K562 (cell line): ENCODE measurements around the gene CLHC1. TPM values are rescaled to one million over a fixed set of nuclear protein-coding genes. Genes with fewer than 3 reads are reported as not detected.

Source experiments
- ARID1B ChIP-seq: fragments of 450-650 bp; IDR thresholded peaks from 2 replicates; pipeline ENCODE4 v1.6.1; 2016; ENCODE audit warnings: antibody characterized with exemption, mild to moderate bottlenecking, inconsistent platforms
- MGA ChIP-seq: fragments of 450-650 bp; IDR thresholded peaks from 2 replicates; pipeline ENCODE4 v1.6.1; 2016; ENCODE audit warnings: mild to moderate bottlenecking, moderate library complexity
- MXD1 ChIP-seq: fragments of 250-450 bp; sonication (Bioruptor Pico); IDR thresholded peaks from 2 replicates; pipeline ENCODE4 v1.8.0; 2021; ENCODE audit warnings: borderline replicate concordance, mild to moderate bottlenecking, moderate library complexity; ENCODE audit not compliant: poor library complexity, severe bottlenecking
- SNAPC5 ChIP-seq: fragments of 250-450 bp; sonication (Bioruptor Pico); IDR thresholded peaks from 2 replicates; pipeline ENCODE4 v1.8.0; 2021; ENCODE audit warnings: moderate library complexity, mild to moderate bottlenecking, inconsistent platforms
- ZBTB11 ChIP-seq, 3 experiments: fragments of 200-800 bp in 1 of 3; fragments of 250-450 bp in 1 of 3; fragments of 450-650 bp in 1 of 3; sonication (Bioruptor Pico) in 1 of 3; sonication (Bioruptor generic) in 1 of 3; formaldehyde crosslinking in 1 of 3; IDR thresholded peaks; 2 replicates each; pipeline versions ENCODE4 v1.6.1 to v1.8.0; 2016 to 2022; ENCODE audit warnings: mild to moderate bottlenecking in 2 of 3, missing genetic modification characterization in 2 of 3, missing compliant biosample characterization in 1 of 3, moderate library complexity in 1 of 3
- ZBTB12 ChIP-seq: fragments of 250-450 bp; sonication (Bioruptor Pico); IDR thresholded peaks from 2 replicates; pipeline ENCODE4 v1.4.0; 2020
- ZNF232 ChIP-seq: sonication (generic); formaldehyde crosslinking; IDR thresholded peaks from 2 replicates; pipeline ENCODE4 v1.8.0; 2022; ENCODE audit warnings: mild to moderate bottlenecking, missing genetic modification reagents
- ZNF778 ChIP-seq: fragments of 450-650 bp; formaldehyde crosslinking; IDR thresholded peaks from 2 replicates; pipeline ENCODE4 v1.4.0; 2020; ENCODE audit warnings: mild to moderate bottlenecking, moderate library complexity
- polyA plus RNA-seq, 8 experiments: library from polyadenylated mRNA; depleted of rRNA in 4 of 8; stranded (reverse) in 5 of 8; unstranded in 3 of 8; fragments of >200 nt; fragmentation: Nextera tagmentation in 2 of 8; fragmentation: Illumina TruSeq in 1 of 8; extraction: Ambion mirVana in 2 of 8; extraction: Trizol in 1 of 8; gene quantifications; 2 replicates each; pipeline versions ENCODE4 v1.2.1 to v1.2.3, GENCODE V29; 2011 to 2014; ENCODE audit warnings: inconsistent platforms in 1 of 8, missing spikeins in 1 of 8
- total RNA-seq, 7 experiments: library from RNA; depleted of rRNA in 6 of 7; stranded (reverse); fragments of >200 nt in 6 of 7; fragmentation: Illumina TruSeq in 2 of 7; extraction: Trizol in 2 of 7; gene quantifications; 2 replicates each; pipeline versions ENCODE4 v1.2.1 to v1.2.3, GENCODE V29; 2011 to 2021; ENCODE audit warnings: low replicate concordance in 1 of 7

CLHC1 gene
- total and polyA plus RNA-seq, 9 of the 15 experiments (the other 6 are each of a cell fraction or from before 2014, with no cell fraction given) = 3.7 to 14.3 (median 8.6) TPM

GRCh38 chr2:55140316-55141219 is 91.5 kb downstream of the CLHC1 start (continued):
- TF ChIP-seq MGA (peak; percentile 50; the same call in 1 of the 2 replicates), MXD1 (CRISPR knock-in tag) (peak; percentile 21), ZBTB11 (CRISPR knock-in tag; IDR thresholded peaks at IDR 0.05) (peak in 1 of 3 experiments; percentile 82; a peak in 2 of 6 replicates), ZNF778 (CRISPR knock-in tag) (no peak), ZBTB12 (CRISPR knock-in tag) (no peak), ZNF232 (CRISPR knock-in tag) (no peak), ARID1B (peak; percentile 100), SNAPC5 (CRISPR knock-in tag) (no peak)
